ENCODE measurements around the gene HSPA1L. TPM values are rescaled to one million over a fixed set of nuclear protein-coding genes. Genes with fewer than 3 reads are reported as not detected.

The HSPA1L gene
- polyA plus RNA-seq, 2 of the 4 experiments (the other 2 are of a cell fraction) = 1.2 to 1.7 TPM

DNA sequence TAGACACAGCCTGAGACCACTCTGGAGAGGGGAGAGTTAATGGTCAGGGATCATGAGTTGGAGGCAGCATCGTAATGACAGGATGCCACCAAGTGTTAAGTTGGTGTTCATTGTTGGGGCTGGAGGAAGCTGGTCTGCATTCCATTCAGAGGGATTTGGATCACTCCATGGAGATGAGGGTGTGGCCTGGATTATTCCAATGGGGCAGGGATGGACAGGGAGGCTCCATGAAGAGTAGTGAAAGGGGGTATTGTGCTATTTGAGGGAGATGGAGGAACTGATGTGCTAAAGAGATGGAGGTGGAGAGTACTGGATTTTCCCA, 51.5 kb downstream of the HSPA1L start:
- no peak overlapping the region for H3K27ac ChIP-seq
- no peaks in the 10 kb centered on the region for H3K9me3 ChIP-seq
- POLR2A ChIA-PET = no interaction called here
- peak in 1 of 2 experiments; percentile 19 for DNase-seq (ENCODE audit: low read depth in 1 of 2, low spot score in 1 of 2)
- no peak overlapping the region for H3K4me3 ChIP-seq
- no peak overlapping the region for H3K4me2 ChIP-seq
- ATAC-seq = peak; percentile 39 to 46; a peak in 3 of 6 replicates
- no peaks in the 10 kb centered on the region for H3K4me1 ChIP-seq
- FAIRE-seq = no peak
- WGBS (ENCODE audit: missing lambda C conversion rate) = 57% methylated on average over 1 of the region's 1 CpG
- no peak for TF ChIP-seq PHF8 (IDR thresholded peaks at IDR 0.05; ENCODE audit: borderline replicate concordance, low read depth)
- TF ChIP-seq HOXA7 (CRISPR knock-in tag; IDR thresholded peaks at IDR 0.05) = no peak
- CTCF ChIA-PET = no interaction called here

DNA sequence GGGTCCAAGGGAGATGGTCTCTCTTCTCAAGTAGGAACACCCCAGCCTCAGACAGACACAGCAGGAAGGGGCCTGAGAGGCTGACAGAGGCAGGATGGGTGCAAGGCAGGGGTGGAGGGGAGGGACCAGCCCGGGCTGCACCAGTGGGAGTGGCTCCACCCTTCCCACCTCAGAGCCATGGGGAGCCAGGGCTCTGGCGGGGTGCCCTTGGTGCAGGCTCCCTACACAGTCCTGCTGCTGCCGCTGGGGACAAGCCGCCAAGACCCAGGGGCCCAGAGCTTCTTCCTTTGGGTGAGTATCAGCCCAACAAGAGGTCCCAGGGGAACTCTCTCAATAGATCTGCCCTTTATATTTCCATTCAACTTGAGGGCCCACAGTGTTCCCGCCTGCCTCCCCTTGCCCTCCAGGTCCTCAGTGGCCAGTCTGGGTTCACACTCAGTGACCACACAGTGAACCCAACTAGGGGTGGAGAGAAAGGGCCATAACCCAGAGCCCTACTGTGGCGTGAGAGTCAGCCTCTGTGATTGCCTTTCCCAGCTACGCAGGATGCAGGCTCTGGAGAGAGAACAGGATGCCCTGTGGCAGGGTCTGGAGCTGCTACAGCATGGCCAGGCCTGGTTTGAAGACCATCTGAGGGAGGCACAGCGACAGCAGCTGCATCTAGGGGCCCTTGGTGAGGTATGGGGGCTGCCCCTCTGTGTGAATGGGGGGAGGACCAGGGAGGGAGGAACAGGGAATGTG, 52.0 kb downstream of the HSPA1L start:
- POLR2A ChIA-PET = no interaction called here
- CTCF ChIA-PET = no interaction called here

DNA sequence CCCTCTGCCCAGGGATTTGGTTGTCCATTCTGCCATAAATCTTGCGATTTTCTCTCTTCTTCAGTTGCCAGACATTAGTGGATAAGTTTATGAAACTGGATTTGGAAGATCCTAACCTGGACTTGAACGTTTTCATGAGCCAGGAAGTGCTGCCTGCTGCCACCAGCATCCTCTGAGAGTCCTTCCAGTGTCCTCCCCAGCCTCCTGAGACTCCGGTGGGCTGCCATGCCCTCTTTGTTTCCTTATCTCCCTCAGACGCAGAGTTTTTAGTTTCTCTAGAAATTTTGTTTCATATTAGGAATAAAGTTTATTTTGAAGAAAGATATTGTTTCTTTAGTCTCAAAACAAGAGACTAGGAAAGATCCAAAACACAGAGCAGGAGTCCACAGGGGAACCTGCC, 52.7 kb downstream of the HSPA1L start, which contains the start of gene SAPCD1:
TSS of gene SAPCD1 (plus strand) at position 301 of the 400 bp plus-strand sequence. CDS start 399 bp downstream, outside the sequence.
- no peak within 1 kb of the TSS for H3K4me3 ChIP-seq
- ATAC-seq (no peak), FAIRE-seq (no peak), DNase-seq (ENCODE audit: low read depth in 1 of 2, low spot score in 1 of 2) (no peak)
- no peaks in the 10 kb centered on the region for H3K9me3 ChIP-seq
- H3K27ac ChIP-seq = no peak within 1 kb of the TSS
- CTCF ChIA-PET = no interaction called here
- POLR2A ChIA-PET = no interaction called here
- H3K4me2 ChIP-seq = no peak within 1 kb of the TSS
- no peak for TF ChIP-seq MAFK (IDR thresholded peaks at IDR 0.05; ENCODE audit: partially characterized antibody)
- TF ChIP-seq NPAS2 (CRISPR knock-in tag; IDR thresholded peaks at IDR 0.05; ENCODE audit: borderline replicate concordance) = no peak
- no peak for TF ChIP-seq JUN (IDR thresholded peaks at IDR 0.05)
- TF ChIP-seq NR3C1 (IDR thresholded peaks at IDR 0.05) = no peak
- TF ChIP-seq FOSL2 (IDR thresholded peaks at IDR 0.05) = no peak
- TF ChIP-seq FOSL2 (CRISPR knock-in tag; IDR thresholded peaks at IDR 0.05) = no peak
- TF ChIP-seq GATA3 (IDR thresholded peaks at IDR 0.05; ENCODE audit: borderline replicate concordance) = no peak
- TF ChIP-seq ZNF302 (CRISPR knock-in tag; IDR thresholded peaks at IDR 0.05) = no peak
- no peak for TF ChIP-seq RARB (CRISPR knock-in tag; IDR thresholded peaks at IDR 0.05)
- TF ChIP-seq RAD21 (conservative IDR thresholded peaks at IDR 0.05 in 1 of 2, IDR thresholded peaks at IDR 0.05 in 1 of 2) = no peak
- TF ChIP-seq CHD2 (IDR thresholded peaks at IDR 0.05; ENCODE audit: low read length, partially characterized antibody) = no peak
- TF ChIP-seq FOXS1 (CRISPR knock-in tag; IDR thresholded peaks at IDR 0.05) = no peak
- no peak for TF ChIP-seq POLR2A (IDR thresholded peaks at IDR 0.05; ENCODE audit: low read length)
- no peak for TF ChIP-seq KDM1A (IDR thresholded peaks at IDR 0.05; ENCODE audit: low read depth)
- TF ChIP-seq ATOH8 (CRISPR knock-in tag; IDR thresholded peaks at IDR 0.05; ENCODE audit: low read depth) = no peak
- no peak for TF ChIP-seq ZFP36 (IDR thresholded peaks at IDR 0.05; ENCODE audit: borderline replicate concordance, partially characterized antibody)
- TF ChIP-seq KDM5A (IDR thresholded peaks at IDR 0.05) = no peak
- TF ChIP-seq, protein P1, sequence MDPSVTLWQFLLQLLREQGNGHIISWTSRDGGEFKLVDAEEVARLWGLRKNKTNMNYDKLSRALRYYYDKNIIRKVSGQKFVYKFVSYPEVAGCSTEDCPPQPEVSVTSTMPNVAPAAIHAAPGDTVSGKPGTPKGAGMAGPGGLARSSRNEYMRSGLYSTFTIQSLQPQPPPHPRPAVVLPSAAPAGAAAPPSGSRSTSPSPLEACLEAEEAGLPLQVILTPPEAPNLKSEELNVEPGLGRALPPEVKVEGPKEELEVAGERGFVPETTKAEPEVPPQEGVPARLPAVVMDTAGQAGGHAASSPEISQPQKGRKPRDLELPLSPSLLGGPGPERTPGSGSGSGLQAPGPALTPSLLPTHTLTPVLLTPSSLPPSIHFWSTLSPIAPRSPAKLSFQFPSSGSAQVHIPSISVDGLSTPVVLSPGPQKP (IDR thresholded peaks at IDR 0.05; ENCODE audit: low read depth, low read length) = no peak
- TF ChIP-seq NFE2L2 (conservative IDR thresholded peaks at IDR 0.05; ENCODE audit: low read length) = no peak
- 74% methylated on average over 4 of the region's 4 CpGs for WGBS (ENCODE audit: missing lambda C conversion rate)
- H3K4me1 ChIP-seq = no peaks in the 10 kb centered on the region

More for the DNA sequence above, 52.0 kb downstream of the HSPA1L start:
- DNase-seq (ENCODE audit: low read depth in 1 of 2, low spot score in 1 of 2) (no peak), ATAC-seq (no peak; a peak in 1 of 6 replicates), FAIRE-seq (no peak)
- no peak for TF ChIP-seq MYC (IDR thresholded peaks at IDR 0.05; ENCODE audit: borderline replicate concordance, low read length)
- TF ChIP-seq SREBF2 (IDR thresholded peaks at IDR 0.05) = no peak
- TF ChIP-seq RFX5 (IDR thresholded peaks at IDR 0.05) = no peak
- TF ChIP-seq BHLHE40 (IDR thresholded peaks at IDR 0.05; ENCODE audit: low read depth, low read length) = no peak
- TF ChIP-seq RARB (CRISPR knock-in tag; IDR thresholded peaks at IDR 0.05) = no peak
- TF ChIP-seq CBX8 (IDR thresholded peaks at IDR 0.05) = no peak
- TF ChIP-seq, protein P2, sequence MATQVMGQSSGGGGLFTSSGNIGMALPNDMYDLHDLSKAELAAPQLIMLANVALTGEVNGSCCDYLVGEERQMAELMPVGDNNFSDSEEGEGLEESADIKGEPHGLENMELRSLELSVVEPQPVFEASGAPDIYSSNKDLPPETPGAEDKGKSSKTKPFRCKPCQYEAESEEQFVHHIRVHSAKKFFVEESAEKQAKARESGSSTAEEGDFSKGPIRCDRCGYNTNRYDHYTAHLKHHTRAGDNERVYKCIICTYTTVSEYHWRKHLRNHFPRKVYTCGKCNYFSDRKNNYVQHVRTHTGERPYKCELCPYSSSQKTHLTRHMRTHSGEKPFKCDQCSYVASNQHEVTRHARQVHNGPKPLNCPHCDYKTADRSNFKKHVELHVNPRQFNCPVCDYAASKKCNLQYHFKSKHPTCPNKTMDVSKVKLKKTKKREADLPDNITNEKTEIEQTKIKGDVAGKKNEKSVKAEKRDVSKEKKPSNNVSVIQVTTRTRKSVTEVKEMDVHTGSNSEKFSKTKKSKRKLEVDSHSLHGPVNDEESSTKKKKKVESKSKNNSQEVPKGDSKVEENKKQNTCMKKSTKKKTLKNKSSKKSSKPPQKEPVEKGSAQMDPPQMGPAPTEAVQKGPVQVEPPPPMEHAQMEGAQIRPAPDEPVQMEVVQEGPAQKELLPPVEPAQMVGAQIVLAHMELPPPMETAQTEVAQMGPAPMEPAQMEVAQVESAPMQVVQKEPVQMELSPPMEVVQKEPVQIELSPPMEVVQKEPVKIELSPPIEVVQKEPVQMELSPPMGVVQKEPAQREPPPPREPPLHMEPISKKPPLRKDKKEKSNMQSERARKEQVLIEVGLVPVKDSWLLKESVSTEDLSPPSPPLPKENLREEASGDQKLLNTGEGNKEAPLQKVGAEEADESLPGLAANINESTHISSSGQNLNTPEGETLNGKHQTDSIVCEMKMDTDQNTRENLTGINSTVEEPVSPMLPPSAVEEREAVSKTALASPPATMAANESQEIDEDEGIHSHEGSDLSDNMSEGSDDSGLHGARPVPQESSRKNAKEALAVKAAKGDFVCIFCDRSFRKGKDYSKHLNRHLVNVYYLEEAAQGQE (IDR thresholded peaks at IDR 0.05) = no peak
- no peak for TF ChIP-seq ZFP36 (IDR thresholded peaks at IDR 0.05; ENCODE audit: borderline replicate concordance, partially characterized antibody)
- no peak for TF ChIP-seq CBX2 (IDR thresholded peaks at IDR 0.05; ENCODE audit: borderline replicate concordance, low read depth)
- no peak for TF ChIP-seq NR3C1 (IDR thresholded peaks at IDR 0.05)
- no peak for TF ChIP-seq GATA3 (IDR thresholded peaks at IDR 0.05; ENCODE audit: borderline replicate concordance)
- no peak for TF ChIP-seq FOSB (CRISPR knock-in tag; IDR thresholded peaks at IDR 0.05)
- TF ChIP-seq HDAC2 (IDR thresholded peaks at IDR 0.05) = no peak
- no peaks in the 10 kb centered on the region for H3K4me1 ChIP-seq
- no peaks in the 10 kb centered on the region for H3K9me3 ChIP-seq
- H3K27ac ChIP-seq = no peak overlapping the region
- WGBS (ENCODE audit: missing lambda C conversion rate) = 71% methylated on average over 3 of the region's 8 CpGs
- no peak overlapping the region for H3K4me3 ChIP-seq
- no peak overlapping the region for H3K4me2 ChIP-seq
